Tibial nerve (tissue), 4 donors: Measurements from ENCODE around the gene CYTH4.

Experiments used
- EP300 ChIP-seq, 2 donors: sonication (generic); formaldehyde crosslinking; IDR thresholded peaks; one replicate each; pipeline ENCODE4 v1.6.1; 2017; ENCODE audit warnings: antibody characterized with exemption in 2 of 2, mild to moderate bottlenecking in 1 of 2
- POLR2A ChIP-seq, 2 donors: fragments of 450-650 bp; IDR thresholded peaks; one replicate each; pipeline ENCODE4 v1.6.1; 2017; ENCODE audit warnings: antibody characterized with exemption in 2 of 2, mild to moderate bottlenecking in 2 of 2, moderate library complexity in 2 of 2
- TF ChIP-seq, protein P1 (sequence below), 5 experiments: fragments of 200-600 bp in 3 of 5; fragments of 450-650 bp in 2 of 5; sonication (generic) in 3 of 5; IDR thresholded peaks; one replicate each; pipeline ENCODE4 v1.5.1; 2016 to 2019; ENCODE audit warnings: antibody characterized with exemption in 5 of 5, mild to moderate bottlenecking in 3 of 5, moderate library complexity in 2 of 5

DNA sequence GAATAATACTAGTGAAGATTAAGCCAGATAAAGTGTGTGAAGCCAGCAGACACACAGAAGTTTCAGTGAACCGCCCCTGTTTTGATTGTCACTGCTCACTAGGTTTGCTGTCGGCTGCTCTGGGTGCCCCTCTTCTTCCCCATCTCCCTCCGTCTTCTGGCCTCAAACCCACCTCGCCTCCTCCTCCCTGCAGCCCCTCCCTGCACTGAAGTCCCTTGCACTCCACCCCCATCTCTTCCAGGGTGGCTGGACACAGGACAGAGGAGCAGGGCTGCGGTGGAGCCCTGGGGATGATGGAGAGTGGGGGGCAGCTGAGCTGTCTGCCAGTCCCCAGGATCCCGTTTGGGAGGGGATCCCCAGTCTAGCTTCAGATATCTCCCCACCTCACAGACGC lies 53.5 kb downstream of the CYTH4 start:
- TF ChIP-seq EP300 (IDR thresholded peaks at IDR 0.05) = no peak
- no peak for TF ChIP-seq POLR2A (IDR thresholded peaks at IDR 0.05)
- TF ChIP-seq, protein P1, sequence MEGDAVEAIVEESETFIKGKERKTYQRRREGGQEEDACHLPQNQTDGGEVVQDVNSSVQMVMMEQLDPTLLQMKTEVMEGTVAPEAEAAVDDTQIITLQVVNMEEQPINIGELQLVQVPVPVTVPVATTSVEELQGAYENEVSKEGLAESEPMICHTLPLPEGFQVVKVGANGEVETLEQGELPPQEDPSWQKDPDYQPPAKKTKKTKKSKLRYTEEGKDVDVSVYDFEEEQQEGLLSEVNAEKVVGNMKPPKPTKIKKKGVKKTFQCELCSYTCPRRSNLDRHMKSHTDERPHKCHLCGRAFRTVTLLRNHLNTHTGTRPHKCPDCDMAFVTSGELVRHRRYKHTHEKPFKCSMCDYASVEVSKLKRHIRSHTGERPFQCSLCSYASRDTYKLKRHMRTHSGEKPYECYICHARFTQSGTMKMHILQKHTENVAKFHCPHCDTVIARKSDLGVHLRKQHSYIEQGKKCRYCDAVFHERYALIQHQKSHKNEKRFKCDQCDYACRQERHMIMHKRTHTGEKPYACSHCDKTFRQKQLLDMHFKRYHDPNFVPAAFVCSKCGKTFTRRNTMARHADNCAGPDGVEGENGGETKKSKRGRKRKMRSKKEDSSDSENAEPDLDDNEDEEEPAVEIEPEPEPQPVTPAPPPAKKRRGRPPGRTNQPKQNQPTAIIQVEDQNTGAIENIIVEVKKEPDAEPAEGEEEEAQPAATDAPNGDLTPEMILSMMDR (IDR thresholded peaks at IDR 0.05) = no peak
